Upper lobe of right lung (tissue), 1 donor: Measurements from ENCODE around the gene SVIL. TPM values are rescaled to one million over a fixed set of nuclear protein-coding genes. Genes with fewer than 3 reads are reported as not detected.

Experiments
- ATAC-seq: fragments of 200-7000 bp; cut with Tn5 transposase; one replicate; pipeline ENCODE4 v1.9.1; 2020; ENCODE audit warnings: mild to moderate bottlenecking, moderate library complexity
- DNase-seq: peaks from one replicate; pipeline ENCODE4 v3.0.0-alpha.2; 2020
- H3K27ac ChIP-seq: fragments of 200-600 bp; one replicate; pipeline ENCODE4 v1.8.0; 2022
- H3K27me3 ChIP-seq: fragments of 200-600 bp; one replicate; pipeline ENCODE4 v1.8.0; 2022; ENCODE audit warnings: mild to moderate bottlenecking
- H3K36me3 ChIP-seq: fragments of 200-600 bp; one replicate; pipeline ENCODE4 v1.8.0; 2022
- H3K4me1 ChIP-seq: fragments of 200-600 bp; one replicate; pipeline ENCODE4 v1.8.0; 2022
- H3K4me3 ChIP-seq: fragments of 200-600 bp; one replicate; pipeline ENCODE4 v1.8.0; 2022; ENCODE audit warnings: mild to moderate bottlenecking
- H3K9me3 ChIP-seq: fragments of 200-600 bp; one replicate; pipeline ENCODE4 v1.8.0; 2022
- intact Hi-C: fragments of 100-400 bp; cut with DNase I; formaldehyde crosslinking; loops from one replicate; pipeline ENCODE4 v1.11.0; 2022
- total RNA-seq: library from RNA; stranded (reverse); fragmentation: NEBNext Ultra II Directional; extraction: Animal tissue kit (Norgen Biotek cat#: 25700); gene quantifications from one replicate; pipeline ENCODE4 v1.2.1, GENCODE V29; 2021
- TF ChIP-seq, protein P1 (sequence below): fragments of 200-600 bp; IDR thresholded peaks from one replicate; pipeline ENCODE4 v1.8.0; 2022; ENCODE audit warnings: antibody characterized with exemption
- donor health status: DM: no; HTN: yes; CAD: no; lungs with severe emphysema.

Gene SVIL
- total RNA-seq, 1 donor from 2014 or later, result 106 TPM

DNA sequence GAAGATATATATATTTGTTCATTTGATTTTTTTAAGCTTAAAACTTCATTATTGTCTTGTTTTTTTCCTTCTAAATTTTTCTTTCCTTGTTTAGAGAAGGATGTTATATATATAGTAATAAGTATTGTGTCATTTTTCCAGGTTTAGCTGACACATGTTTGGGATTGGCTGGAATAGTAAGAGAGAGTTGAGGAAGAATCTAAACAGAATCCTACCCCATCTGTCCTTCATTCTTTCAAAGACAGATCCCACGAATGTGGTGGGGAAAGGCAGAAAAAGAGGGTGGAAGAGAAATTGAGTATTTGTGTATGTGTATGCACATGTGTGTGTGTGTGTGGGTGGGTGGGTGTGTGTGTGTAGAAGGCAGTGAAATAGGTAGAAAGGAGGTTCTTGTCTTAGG is 132.4 kb downstream of the SVIL start:
- Histone ChIP-seq H3K36me3 (peaks cover 8% of the 10 kb centered on the region), H3K4me1 (no peaks in the 10 kb centered on the region), H3K9me3 (no peaks in the 10 kb centered on the region), H3K27ac (no peak overlapping the region), H3K4me3 (no peak overlapping the region), H3K27me3 (no peaks in the 10 kb centered on the region)
- intact Hi-C loops, result no loop called here
- DNase-seq, result no peak
- ATAC-seq, result no peak
- TF ChIP-seq, protein P1, sequence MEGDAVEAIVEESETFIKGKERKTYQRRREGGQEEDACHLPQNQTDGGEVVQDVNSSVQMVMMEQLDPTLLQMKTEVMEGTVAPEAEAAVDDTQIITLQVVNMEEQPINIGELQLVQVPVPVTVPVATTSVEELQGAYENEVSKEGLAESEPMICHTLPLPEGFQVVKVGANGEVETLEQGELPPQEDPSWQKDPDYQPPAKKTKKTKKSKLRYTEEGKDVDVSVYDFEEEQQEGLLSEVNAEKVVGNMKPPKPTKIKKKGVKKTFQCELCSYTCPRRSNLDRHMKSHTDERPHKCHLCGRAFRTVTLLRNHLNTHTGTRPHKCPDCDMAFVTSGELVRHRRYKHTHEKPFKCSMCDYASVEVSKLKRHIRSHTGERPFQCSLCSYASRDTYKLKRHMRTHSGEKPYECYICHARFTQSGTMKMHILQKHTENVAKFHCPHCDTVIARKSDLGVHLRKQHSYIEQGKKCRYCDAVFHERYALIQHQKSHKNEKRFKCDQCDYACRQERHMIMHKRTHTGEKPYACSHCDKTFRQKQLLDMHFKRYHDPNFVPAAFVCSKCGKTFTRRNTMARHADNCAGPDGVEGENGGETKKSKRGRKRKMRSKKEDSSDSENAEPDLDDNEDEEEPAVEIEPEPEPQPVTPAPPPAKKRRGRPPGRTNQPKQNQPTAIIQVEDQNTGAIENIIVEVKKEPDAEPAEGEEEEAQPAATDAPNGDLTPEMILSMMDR, result no peak

DNA sequence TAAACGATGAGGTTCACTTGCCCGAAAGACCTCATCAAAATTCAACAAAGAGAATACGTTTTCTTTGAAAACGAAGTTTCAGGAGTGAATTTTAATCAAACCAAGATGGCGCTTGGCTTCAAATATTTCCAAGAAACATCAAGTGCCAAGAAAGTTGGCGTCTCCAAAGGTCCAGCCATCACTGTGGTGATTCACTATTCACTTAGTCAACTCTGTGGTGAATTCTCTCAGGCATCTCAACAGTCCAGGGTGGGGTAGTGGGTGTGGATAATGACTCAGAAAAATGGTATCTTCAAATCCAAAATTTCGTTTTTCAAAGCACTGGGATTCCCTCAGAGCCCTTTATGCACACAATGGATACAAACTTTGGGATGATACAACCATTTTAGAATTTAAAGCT is 133.1 kb downstream of the SVIL start:
- Histone ChIP-seq H3K27ac (no peak overlapping the region), H3K4me3 (no peak overlapping the region), H3K4me1 (no peaks in the 10 kb centered on the region), H3K9me3 (no peaks in the 10 kb centered on the region), H3K27me3 (no peaks in the 10 kb centered on the region), H3K36me3 (peaks cover 13% of the 10 kb centered on the region)
- TF ChIP-seq, protein P1, result no peak
- ATAC-seq (peak; percentile 25), DNase-seq (no peak)
- intact Hi-C loops, result no loop called here

DNA sequence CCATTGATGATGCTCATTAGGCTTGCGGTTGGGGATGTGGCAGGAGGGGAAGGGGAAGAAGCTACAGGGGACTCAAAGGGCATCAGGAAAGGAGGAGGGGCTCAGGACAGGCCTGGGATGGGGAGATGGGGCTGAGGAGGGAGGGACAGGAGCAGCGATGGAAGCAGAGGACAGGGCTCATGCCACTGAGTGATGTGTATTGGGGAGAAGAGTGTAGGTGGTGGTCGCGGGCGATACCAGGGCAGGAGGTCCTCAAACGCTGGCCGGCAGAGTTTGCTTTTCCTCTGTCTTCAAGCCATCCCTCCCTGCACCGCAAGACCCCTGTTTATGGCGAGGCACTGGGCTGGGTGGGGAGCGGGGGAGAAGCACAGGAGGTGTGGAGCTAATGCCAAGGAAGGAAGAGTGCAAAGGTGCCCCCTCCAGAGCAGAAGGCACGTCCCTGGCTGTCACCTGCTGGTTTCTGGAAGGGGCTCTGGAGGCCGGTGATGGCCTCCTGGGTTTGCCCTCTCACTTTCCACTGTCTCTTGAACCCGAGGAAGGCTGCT is 134.7 kb downstream of the SVIL start:
- Histone ChIP-seq H3K4me1 (no peaks in the 10 kb centered on the region), H3K27ac (no peak overlapping the region), H3K27me3 (no peaks in the 10 kb centered on the region), H3K36me3 (peaks cover 19% of the 10 kb centered on the region), H3K9me3 (no peaks in the 10 kb centered on the region), H3K4me3 (no peak overlapping the region)
- DNase-seq, result no peak
- no peak for ATAC-seq
- intact Hi-C loops, result no loop called here
- TF ChIP-seq, protein P1, result no peak

DNA sequence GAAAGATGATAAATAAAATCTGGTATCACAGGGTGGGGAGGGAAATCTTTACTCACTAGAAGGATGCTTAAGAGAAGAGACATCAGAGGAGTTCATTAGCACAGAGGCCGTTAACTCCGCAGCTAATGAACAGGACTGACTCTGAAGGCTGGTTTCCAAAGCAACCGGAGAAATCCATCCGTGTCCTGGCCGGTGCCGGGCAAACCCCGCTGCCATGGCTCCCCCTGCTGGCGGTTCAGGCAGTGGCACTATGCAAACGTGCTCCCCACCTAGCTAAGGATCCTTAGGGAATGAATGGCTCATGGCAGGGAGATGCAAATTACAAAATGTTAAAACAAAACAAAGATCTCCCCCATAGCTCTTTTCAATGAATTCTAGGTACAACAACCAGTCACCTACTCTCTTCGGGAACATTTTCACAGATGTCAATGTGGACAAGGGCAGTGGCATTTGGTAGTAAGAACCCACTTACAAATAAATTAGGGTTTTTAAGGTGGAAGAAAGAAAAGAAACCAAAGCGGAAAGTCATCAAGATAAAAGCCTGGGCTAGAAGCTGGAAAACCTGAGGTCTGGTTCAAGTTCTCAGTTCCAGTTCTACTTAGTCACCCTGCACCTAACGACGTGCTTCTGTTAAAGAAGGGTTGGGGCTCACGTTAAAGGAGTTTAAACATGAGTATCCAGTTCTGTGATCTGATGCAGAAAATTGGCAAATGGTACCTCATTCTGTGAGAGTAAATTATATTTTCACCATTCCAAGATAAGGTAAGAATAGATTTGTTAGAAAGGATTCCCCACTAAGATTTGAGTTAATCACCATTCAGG is 138.2 kb downstream of the SVIL start:
- Histone ChIP-seq H3K4me1 (no peaks in the 10 kb centered on the region), H3K27me3 (no peaks in the 10 kb centered on the region), H3K27ac (no peak overlapping the region), H3K4me3 (no peak overlapping the region), H3K9me3 (no peaks in the 10 kb centered on the region), H3K36me3 (peaks cover 52% of the 10 kb centered on the region)
- intact Hi-C loops, result no loop called here
- TF ChIP-seq, protein P1, result peak; percentile 97
- peak; percentile 93 for ATAC-seq
- DNase-seq, result peak; percentile 86

DNA sequence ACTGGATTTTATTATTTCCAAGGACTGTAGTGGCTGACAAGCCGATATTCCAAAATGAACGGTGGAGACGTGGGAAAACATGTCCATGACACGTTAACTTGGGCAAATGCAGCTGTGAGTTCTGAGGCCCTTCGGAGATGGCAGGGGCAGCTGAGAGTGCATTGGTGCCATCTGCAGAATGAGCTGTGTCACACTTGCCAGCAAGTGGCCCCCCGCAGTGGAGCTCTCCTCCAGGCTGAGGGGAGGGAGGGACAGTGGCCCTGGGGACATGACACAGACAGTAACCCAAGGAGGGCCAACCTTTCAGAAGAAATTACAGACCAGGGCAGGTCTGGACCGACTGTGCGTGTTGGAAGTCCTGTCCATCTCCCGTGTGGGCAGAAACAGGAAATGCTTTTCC is 139.4 kb downstream of the SVIL start:
- H3K4me3 ChIP-seq, result no peak overlapping the region
- ATAC-seq (no peak), DNase-seq (no peak)
- TF ChIP-seq, protein P1, result no peak
- no peaks in the 10 kb centered on the region for H3K27me3 ChIP-seq
- H3K36me3 ChIP-seq, result peaks cover 64% of the 10 kb centered on the region
- intact Hi-C loops, result no loop called here
- no peaks in the 10 kb centered on the region for H3K4me1 ChIP-seq
- H3K27ac ChIP-seq, result no peak overlapping the region
- H3K9me3 ChIP-seq, result no peaks in the 10 kb centered on the region
